PFSK-1 (cell line): Measurements from ENCODE around the gene TWF1.

Source experiments
- FOXP2 ChIP-seq: optimal IDR thresholded peaks from 2 replicates; pipeline ENCODE3; 2011; ENCODE audit warnings: borderline replicate concordance, control low read depth, inconsistent platforms; ENCODE audit not compliant: insufficient read depth; ENCODE audit errors: extremely low read length, extremely low read depth
- POLR2AphosphoS5 ChIP-seq: IDR thresholded peaks from 2 replicates; pipeline ENCODE4 v1.6.1; 2012; ENCODE audit warnings: low read depth, mild to moderate bottlenecking, control low read depth, low read length, moderate library complexity
- REST ChIP-seq, 2 experiments: IDR thresholded peaks; 2 replicates each; pipeline versions ENCODE4 v1.6.1 to v1.8.0; 2011 to 2012; ENCODE audit warnings: low read depth in 2 of 2, low read length in 2 of 2, control low read depth in 1 of 2, inconsistent platforms in 1 of 2, mild to moderate bottlenecking in 1 of 2, moderate library complexity in 1 of 2; ENCODE audit not compliant: insufficient read depth in 1 of 2
- TAF1 ChIP-seq: IDR thresholded peaks from 2 replicates; pipeline ENCODE4 v1.6.1; 2012; ENCODE audit warnings: low read length, control low read depth, borderline replicate concordance; ENCODE audit not compliant: insufficient read depth

- TF ChIP-seq REST (IDR thresholded peaks at IDR 0.05; ENCODE audit: insufficient read depth in 1 of 2, low read depth in 2 of 2, low read length in 2 of 2) (no peak), POLR2AphosphoS5 (no peak), TAF1 (no peak), FOXP2 (no peak)
These were observed 41.6 kb downstream of the TWF1 start for GRCh38 chr12:43764528-43764927.
